K562 (cell line): Measurements from ENCODE around the gene TXNRD2. TPM values are rescaled to one million over a fixed set of nuclear protein-coding genes. Genes with fewer than 3 reads are reported as not detected.

Source experiments
- ATF7 ChIP-seq: fragments of 450-650 bp; IDR thresholded peaks from 2 replicates; pipeline ENCODE4 v1.7.1; 2014; ENCODE audit warnings: mild to moderate bottlenecking, moderate library complexity
- BHLHE40 ChIP-seq: IDR thresholded peaks from 2 replicates; pipeline ENCODE4 v1.6.1; 2011; ENCODE audit warnings: low read length, improper control_type of control experiment
- ELF1 ChIP-seq: fragments of 200-800 bp; sonication (Bioruptor generic); IDR thresholded peaks from 2 replicates; pipeline ENCODE4 v1.6.1; 2016; ENCODE audit warnings: missing genetic modification characterization, missing compliant biosample characterization
- FOXP1 ChIP-seq: sonication (generic); formaldehyde crosslinking; IDR thresholded peaks from 2 replicates; pipeline ENCODE4 v1.8.0; 2022; ENCODE audit warnings: mild to moderate bottlenecking, missing genetic modification reagents
- GABPA ChIP-seq: fragments of 200-800 bp; sonication (Bioruptor generic); conservative IDR thresholded peaks from 2 replicates; pipeline ENCODE4 v1.6.1; 2016; ENCODE audit warnings: low read depth, missing genetic modification characterization, missing compliant biosample characterization
- IFI16 ChIP-seq: fragments of 250-450 bp; sonication (Bioruptor Pico); IDR thresholded peaks from 2 replicates; pipeline ENCODE4 v2.1.2; 2022; ENCODE audit warnings: mild to moderate bottlenecking, inconsistent platforms
- KDM4B ChIP-seq, 2 experiments: fragments of 450-650 bp in 1 of 2; sonication (generic) in 1 of 2; IDR thresholded peaks; 2 replicates each; pipeline ENCODE4 v1.6.1; 2016 to 2017; ENCODE audit warnings: borderline replicate concordance in 2 of 2, antibody characterized with exemption in 1 of 2, low read depth in 1 of 2, mild to moderate bottlenecking in 1 of 2
- LCOR ChIP-seq: sonication (generic); formaldehyde crosslinking; IDR thresholded peaks from 2 replicates; pipeline ENCODE4 v1.8.0; 2022; ENCODE audit warnings: mild to moderate bottlenecking, missing genetic modification reagents
- MEIS2 ChIP-seq: fragments of 450-650 bp; IDR thresholded peaks from 2 replicates; pipeline ENCODE4 v1.6.1; 2014; ENCODE audit warnings: mild to moderate bottlenecking; ENCODE audit not compliant: partially characterized antibody
- PTBP1 ChIP-seq: fragments of 200-400 bp; formaldehyde crosslinking; IDR thresholded peaks from 2 replicates; pipeline ENCODE4 v1.6.1; 2017; ENCODE audit warnings: low read depth, low read length
- ZFP1 ChIP-seq: fragments of 450-650 bp; formaldehyde crosslinking; IDR thresholded peaks from 2 replicates; pipeline ENCODE4 v1.4.0; 2020; ENCODE audit warnings: mild to moderate bottlenecking, mixed read lengths
- ZNF253 ChIP-seq: fragments of 250-450 bp; sonication (Bioruptor Pico); conservative IDR thresholded peaks from 2 replicates; pipeline ENCODE4 v1.6.1; 2021; ENCODE audit warnings: mild to moderate bottlenecking
- ZNF707 ChIP-seq: fragments of 250-450 bp; sonication (Bioruptor Pico); conservative IDR thresholded peaks from 2 replicates; pipeline ENCODE4 v1.8.0; 2022; ENCODE audit warnings: inconsistent platforms, mild to moderate bottlenecking, moderate library complexity
- polyA plus RNA-seq, 8 experiments: library from polyadenylated mRNA; depleted of rRNA in 4 of 8; stranded (reverse) in 5 of 8; unstranded in 3 of 8; fragments of >200 nt; fragmentation: Nextera tagmentation in 2 of 8; fragmentation: Illumina TruSeq in 1 of 8; extraction: Ambion mirVana in 2 of 8; extraction: Trizol in 1 of 8; gene quantifications; 2 replicates each; pipeline versions ENCODE4 v1.2.1 to v1.2.3, GENCODE V29; 2011 to 2014; ENCODE audit warnings: inconsistent platforms in 1 of 8, missing spikeins in 1 of 8
- total RNA-seq, 7 experiments: library from RNA; depleted of rRNA in 6 of 7; stranded (reverse); fragments of >200 nt in 6 of 7; fragmentation: Illumina TruSeq in 2 of 7; extraction: Trizol in 2 of 7; gene quantifications; 2 replicates each; pipeline versions ENCODE4 v1.2.1 to v1.2.3, GENCODE V29; 2011 to 2021; ENCODE audit warnings: low replicate concordance in 1 of 7
- TF ChIP-seq, protein P1 (sequence below): sonication (generic); formaldehyde crosslinking; IDR thresholded peaks from 2 replicates; pipeline ENCODE4 v1.8.0; 2022; ENCODE audit warnings: mild to moderate bottlenecking, missing genetic modification reagents
- TF ChIP-seq, protein P2 (sequence below): fragments of 450-650 bp; formaldehyde crosslinking; IDR thresholded peaks from 2 replicates; pipeline ENCODE4 v1.4.0; 2022; ENCODE audit warnings: mild to moderate bottlenecking, moderate library complexity
- TF ChIP-seq, protein P3 (sequence below): fragments of 450-650 bp; formaldehyde crosslinking; IDR thresholded peaks from 2 replicates; pipeline ENCODE4 v1.4.0; 2020; ENCODE audit warnings: mild to moderate bottlenecking
- TF ChIP-seq, protein P4 (sequence below): fragments of 250-450 bp; sonication (Bioruptor Pico); IDR thresholded peaks from 2 replicates; pipeline ENCODE4 v1.4.0; 2020; ENCODE audit warnings: borderline replicate concordance
- TF ChIP-seq, protein P5 (sequence below): IDR thresholded peaks from 2 replicates; pipeline ENCODE4 v1.6.1; 2012; ENCODE audit warnings: low read depth, low read length, improper control_type of control experiment, borderline replicate concordance
- TF ChIP-seq, protein P6 (sequence below), 2 experiments: fragments of 450-650 bp in 1 of 2; sonication (generic) in 1 of 2; formaldehyde crosslinking; conservative IDR thresholded peaks; 2 replicates each; pipeline versions ENCODE4 v1.4.0 to v1.8.1; 2020 to 2022; ENCODE audit warnings: mild to moderate bottlenecking in 1 of 2, missing genetic modification reagents in 1 of 2

Gene TXNRD2
- total and polyA plus RNA-seq, 9 of the 15 experiments (the other 6 are each of a cell fraction or from before 2014, with no cell fraction given): 3.3 to 80.2 (median 49.4) TPM

DNA sequence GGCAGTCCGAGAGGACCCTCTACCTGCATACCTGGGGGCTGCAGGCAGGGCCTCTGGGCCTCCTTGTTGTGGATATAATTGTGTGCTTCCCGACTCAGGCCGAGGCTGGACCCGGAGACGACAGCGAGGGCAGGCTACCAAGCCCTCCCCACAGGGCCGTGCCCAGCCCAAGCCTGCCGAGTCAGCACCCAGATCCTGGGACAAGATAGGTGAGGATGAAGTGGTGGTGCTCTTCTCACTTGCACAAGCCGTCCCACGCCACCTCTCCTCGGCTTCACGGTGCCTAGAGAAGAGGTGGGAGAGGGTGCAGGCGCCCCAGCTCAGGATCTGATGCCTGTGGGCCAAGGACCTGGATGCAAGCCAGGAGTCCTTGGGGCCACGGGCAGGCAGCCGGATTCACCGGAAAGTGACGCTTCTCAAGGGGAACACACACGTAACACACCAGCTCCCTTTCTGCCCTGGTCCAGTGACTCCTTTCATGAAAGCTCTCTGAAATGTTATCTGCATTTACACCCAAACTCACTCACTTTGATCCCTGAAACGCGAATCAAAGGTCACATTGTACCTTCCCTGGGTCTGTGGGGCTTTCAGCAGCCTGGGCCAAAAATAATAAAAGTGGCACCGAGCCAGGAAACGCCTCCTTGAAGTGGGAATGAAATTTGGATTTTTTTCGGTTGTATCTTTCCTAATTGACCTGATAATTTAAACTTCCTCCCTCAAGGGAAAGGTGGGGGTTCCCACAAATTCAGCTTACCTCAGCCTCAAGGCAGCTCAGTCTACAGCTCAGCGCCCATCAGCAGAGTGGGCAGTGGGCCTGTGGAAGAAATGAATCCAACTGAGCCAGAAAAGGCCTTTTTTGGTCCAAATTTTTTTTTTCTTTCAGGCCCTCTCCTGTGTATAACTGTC, 85.9 kb downstream of the TXNRD2 start (continued):
- TF ChIP-seq LCOR (CRISPR knock-in tag): no peak
- TF ChIP-seq, protein P1, sequence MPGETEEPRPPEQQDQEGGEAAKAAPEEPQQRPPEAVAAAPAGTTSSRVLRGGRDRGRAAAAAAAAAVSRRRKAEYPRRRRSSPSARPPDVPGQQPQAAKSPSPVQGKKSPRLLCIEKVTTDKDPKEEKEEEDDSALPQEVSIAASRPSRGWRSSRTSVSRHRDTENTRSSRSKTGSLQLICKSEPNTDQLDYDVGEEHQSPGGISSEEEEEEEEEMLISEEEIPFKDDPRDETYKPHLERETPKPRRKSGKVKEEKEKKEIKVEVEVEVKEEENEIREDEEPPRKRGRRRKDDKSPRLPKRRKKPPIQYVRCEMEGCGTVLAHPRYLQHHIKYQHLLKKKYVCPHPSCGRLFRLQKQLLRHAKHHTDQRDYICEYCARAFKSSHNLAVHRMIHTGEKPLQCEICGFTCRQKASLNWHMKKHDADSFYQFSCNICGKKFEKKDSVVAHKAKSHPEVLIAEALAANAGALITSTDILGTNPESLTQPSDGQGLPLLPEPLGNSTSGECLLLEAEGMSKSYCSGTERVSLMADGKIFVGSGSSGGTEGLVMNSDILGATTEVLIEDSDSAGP: no peak
- TF ChIP-seq, protein P2, sequence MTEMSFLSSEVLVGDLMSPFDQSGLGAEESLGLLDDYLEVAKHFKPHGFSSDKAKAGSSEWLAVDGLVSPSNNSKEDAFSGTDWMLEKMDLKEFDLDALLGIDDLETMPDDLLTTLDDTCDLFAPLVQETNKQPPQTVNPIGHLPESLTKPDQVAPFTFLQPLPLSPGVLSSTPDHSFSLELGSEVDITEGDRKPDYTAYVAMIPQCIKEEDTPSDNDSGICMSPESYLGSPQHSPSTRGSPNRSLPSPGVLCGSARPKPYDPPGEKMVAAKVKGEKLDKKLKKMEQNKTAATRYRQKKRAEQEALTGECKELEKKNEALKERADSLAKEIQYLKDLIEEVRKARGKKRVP (CRISPR knock-in tag): peak; percentile 38; the same call in 1 of the 2 replicates
- TF ChIP-seq ZNF707 (CRISPR knock-in tag): no peak
- TF ChIP-seq GABPA (tag): no peak
- TF ChIP-seq, protein P3, sequence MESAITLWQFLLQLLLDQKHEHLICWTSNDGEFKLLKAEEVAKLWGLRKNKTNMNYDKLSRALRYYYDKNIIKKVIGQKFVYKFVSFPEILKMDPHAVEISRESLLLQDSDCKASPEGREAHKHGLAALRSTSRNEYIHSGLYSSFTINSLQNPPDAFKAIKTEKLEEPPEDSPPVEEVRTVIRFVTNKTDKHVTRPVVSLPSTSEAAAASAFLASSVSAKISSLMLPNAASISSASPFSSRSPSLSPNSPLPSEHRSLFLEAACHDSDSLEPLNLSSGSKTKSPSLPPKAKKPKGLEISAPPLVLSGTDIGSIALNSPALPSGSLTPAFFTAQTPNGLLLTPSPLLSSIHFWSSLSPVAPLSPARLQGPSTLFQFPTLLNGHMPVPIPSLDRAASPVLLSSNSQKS: no peak
- no peak for TF ChIP-seq ZNF253 (CRISPR knock-in tag)
- TF ChIP-seq ATF7: no peak
- TF ChIP-seq ZFP1 (CRISPR knock-in tag): peak; percentile 68; the same call in 1 of the 2 replicates
- TF ChIP-seq, protein P4, sequence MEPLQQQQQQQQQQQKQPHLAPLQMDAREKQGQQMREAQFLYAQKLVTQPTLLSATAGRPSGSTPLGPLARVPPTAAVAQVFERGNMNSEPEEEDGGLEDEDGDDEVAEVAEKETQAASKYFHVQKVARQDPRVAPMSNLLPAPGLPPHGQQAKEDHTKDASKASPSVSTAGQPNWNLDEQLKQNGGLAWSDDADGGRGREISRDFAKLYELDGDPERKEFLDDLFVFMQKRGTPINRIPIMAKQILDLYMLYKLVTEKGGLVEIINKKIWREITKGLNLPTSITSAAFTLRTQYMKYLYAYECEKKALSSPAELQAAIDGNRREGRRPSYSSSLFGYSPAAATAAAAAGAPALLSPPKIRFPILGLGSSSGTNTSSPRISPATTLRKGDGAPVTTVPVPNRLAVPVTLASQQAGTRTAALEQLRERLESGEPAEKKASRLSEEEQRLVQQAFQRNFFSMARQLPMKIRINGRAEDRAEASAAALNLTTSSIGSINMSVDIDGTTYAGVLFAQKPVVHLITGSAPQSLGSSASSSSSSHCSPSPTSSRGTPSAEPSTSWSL (CRISPR knock-in tag): peak; percentile 91; the same call in 1 of the 2 replicates
- TF ChIP-seq, protein P5, sequence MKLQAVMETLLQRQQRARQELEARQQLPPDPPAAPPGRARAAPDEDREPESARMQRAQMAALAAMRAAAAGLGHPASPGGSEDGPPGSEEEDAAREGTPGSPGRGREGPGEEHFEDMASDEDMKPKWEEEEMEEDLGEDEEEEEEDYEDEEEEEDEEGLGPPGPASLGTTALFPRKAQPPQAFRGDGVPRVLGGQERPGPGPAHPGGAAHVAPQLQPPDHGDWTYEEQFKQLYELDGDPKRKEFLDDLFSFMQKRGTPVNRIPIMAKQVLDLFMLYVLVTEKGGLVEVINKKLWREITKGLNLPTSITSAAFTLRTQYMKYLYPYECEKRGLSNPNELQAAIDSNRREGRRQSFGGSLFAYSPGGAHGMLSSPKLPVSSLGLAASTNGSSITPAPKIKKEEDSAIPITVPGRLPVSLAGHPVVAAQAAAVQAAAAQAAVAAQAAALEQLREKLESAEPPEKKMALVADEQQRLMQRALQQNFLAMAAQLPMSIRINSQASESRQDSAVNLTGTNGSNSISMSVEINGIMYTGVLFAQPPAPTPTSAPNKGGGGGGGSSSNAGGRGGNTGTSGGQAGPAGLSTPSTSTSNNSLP: 0 out of 2 replicates have a peak, but pooled peaks have one; percentile 8
- TF ChIP-seq MEIS2: no peak
- no peak for TF ChIP-seq PTBP1
- TF ChIP-seq ELF1 (tag): no peak
- peak; percentile 70 for TF ChIP-seq IFI16 (CRISPR knock-in tag)
- no peak for TF ChIP-seq KDM4B (IDR thresholded peaks at IDR 0.05; ENCODE audit: borderline replicate concordance in 2 of 2, low read depth in 1 of 2)
- peak; percentile 69; the same call in 1 of the 2 replicates for TF ChIP-seq BHLHE40
- no peak for TF ChIP-seq FOXP1 (CRISPR knock-in tag)
- TF ChIP-seq, protein P6, sequence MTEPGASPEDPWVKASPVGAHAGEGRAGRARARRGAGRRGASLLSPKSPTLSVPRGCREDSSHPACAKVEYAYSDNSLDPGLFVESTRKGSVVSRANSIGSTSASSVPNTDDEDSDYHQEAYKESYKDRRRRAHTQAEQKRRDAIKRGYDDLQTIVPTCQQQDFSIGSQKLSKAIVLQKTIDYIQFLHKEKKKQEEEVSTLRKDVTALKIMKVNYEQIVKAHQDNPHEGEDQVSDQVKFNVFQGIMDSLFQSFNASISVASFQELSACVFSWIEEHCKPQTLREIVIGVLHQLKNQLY (CRISPR knock-in tag; conservative IDR thresholded peaks at IDR 0.05): peak in 1 of 2 experiments; percentile 18; a peak in 1 of 4 replicates
